GM12878 (cell line): Measurements from ENCODE around the gene CSTPP1. TPM values are rescaled to one million over a fixed set of nuclear protein-coding genes. Genes with fewer than 3 reads are reported as not detected.

Experiments used
- ELK1 ChIP-seq: IDR thresholded peaks from 2 replicates; pipeline ENCODE4 v1.6.1; 2012; ENCODE audit warnings: low read depth, low read length, improper control_type of control experiment
- ESRRA ChIP-seq: IDR thresholded peaks from 2 replicates; pipeline ENCODE4 v1.6.1; 2012; ENCODE audit warnings: mild to moderate bottlenecking, low read length, improper control_type of control experiment
- HDAC6 ChIP-seq: fragments of 200-600 bp; sonication (generic); IDR thresholded peaks from one replicate; pipeline ENCODE4 v1.8.0; 2017; ENCODE audit warnings: antibody characterized with exemption; ENCODE audit not compliant: unreplicated experiment
- HSF1 ChIP-seq: fragments of 150-350 bp; IDR thresholded peaks from 2 replicates; pipeline ENCODE4 v1.6.1; 2014; ENCODE audit warnings: mild to moderate bottlenecking, low read depth, low read length
- MLLT1 ChIP-seq: fragments of 450-650 bp; IDR thresholded peaks from 2 replicates; pipeline ENCODE4 v1.6.1; 2016; ENCODE audit warnings: mild to moderate bottlenecking
- MTA3 ChIP-seq: IDR thresholded peaks from 2 replicates; pipeline ENCODE4 v1.6.1; 2012; ENCODE audit warnings: low read length, inconsistent platforms, borderline replicate concordance
- MYC ChIP-seq: IDR thresholded peaks from 2 replicates; pipeline ENCODE4 v1.6.1; 2011; ENCODE audit warnings: mild to moderate bottlenecking, low read length, moderate library complexity, inconsistent platforms; ENCODE audit not compliant: insufficient read depth, insufficient replicate concordance, insufficient read length, severe bottlenecking
- NBN ChIP-seq: fragments of 450-650 bp; IDR thresholded peaks from 2 replicates; pipeline ENCODE4 v1.6.1; 2016
- NR2F1 ChIP-seq: fragments of 450-650 bp; conservative IDR thresholded peaks from 2 replicates; pipeline ENCODE4 v1.6.1; 2017; ENCODE audit warnings: mild to moderate bottlenecking
- PKNOX1 ChIP-seq: fragments of 450-650 bp; IDR thresholded peaks from 2 replicates; pipeline ENCODE4 v1.6.1; 2016; ENCODE audit warnings: mild to moderate bottlenecking
- RB1 ChIP-seq: fragments of 450-650 bp; formaldehyde crosslinking; IDR thresholded peaks from 2 replicates; pipeline ENCODE4 v1.6.1; 2017; ENCODE audit warnings: mild to moderate bottlenecking, borderline replicate concordance
- RELA ChIP-seq: fragments of 450-650 bp; IDR thresholded peaks from 2 replicates; pipeline ENCODE4 v1.8.0; 2014; ENCODE audit warnings: borderline replicate concordance; ENCODE audit not compliant: partially characterized antibody
- RUNX3 ChIP-seq: IDR thresholded peaks from 2 replicates; pipeline ENCODE4 v1.6.1; 2012; ENCODE audit warnings: low read length, inconsistent platforms
- SREBF2 ChIP-seq: IDR thresholded peaks from 2 replicates; pipeline ENCODE4 v1.6.1; 2012; ENCODE audit warnings: mild to moderate bottlenecking, low read length
- ZNF217 ChIP-seq: fragments of 450-650 bp; IDR thresholded peaks from 2 replicates; pipeline ENCODE4 v1.6.1; 2017; ENCODE audit warnings: antibody characterized with exemption, mild to moderate bottlenecking
- ZNF384 ChIP-seq: IDR thresholded peaks from 2 replicates; pipeline ENCODE4 v1.6.1; 2012; ENCODE audit warnings: low read depth, mild to moderate bottlenecking, low read length, improper control_type of control experiment, borderline replicate concordance
- polyA plus RNA-seq, 11 experiments: library from polyadenylated mRNA; depleted of rRNA in 4 of 11; unstranded in 6 of 11; stranded (reverse) in 5 of 11; fragments of >200 nt; fragmentation: Nextera tagmentation in 4 of 11; fragmentation: Illumina TruSeq in 1 of 11; extraction: Ambion mirVana in 4 of 11; extraction: Trizol in 1 of 11; gene quantifications; 1 replicate in 1 of 11; 2 replicates in 10 of 11; pipeline versions ENCODE4 v1.2.1 to v1.2.3, GENCODE V29; 2011 to 2016; ENCODE audit warnings: inconsistent platforms in 2 of 11, missing spikeins in 2 of 11, low read depth in 1 of 11
- total RNA-seq, 4 experiments: library from RNA; depleted of rRNA in 3 of 4; stranded (reverse); fragments of >200 nt in 3 of 4; fragmentation: Illumina TruSeq in 1 of 4; extraction: Trizol in 1 of 4; gene quantifications; 2 replicates each; pipeline versions ENCODE4 v1.2.1 to v1.2.3, GENCODE V29; 2013 to 2021
- TF ChIP-seq, protein P1 (sequence below): fragments of 450-650 bp; IDR thresholded peaks from 2 replicates; pipeline ENCODE4 v1.6.1; 2017; ENCODE audit warnings: antibody characterized with exemption, mild to moderate bottlenecking, moderate library complexity
- TF ChIP-seq, protein P2 (sequence below): fragments of 450-650 bp; IDR thresholded peaks from 2 replicates; pipeline ENCODE4 v1.6.1; 2017; ENCODE audit warnings: mild to moderate bottlenecking, moderate library complexity

CSTPP1 gene
- total and polyA plus RNA-seq, 10 of the 15 experiments (the other 5 are each of a cell fraction or from before 2014, with no cell fraction given): 7.1 to 23.4 (median 17.5) TPM

DNA sequence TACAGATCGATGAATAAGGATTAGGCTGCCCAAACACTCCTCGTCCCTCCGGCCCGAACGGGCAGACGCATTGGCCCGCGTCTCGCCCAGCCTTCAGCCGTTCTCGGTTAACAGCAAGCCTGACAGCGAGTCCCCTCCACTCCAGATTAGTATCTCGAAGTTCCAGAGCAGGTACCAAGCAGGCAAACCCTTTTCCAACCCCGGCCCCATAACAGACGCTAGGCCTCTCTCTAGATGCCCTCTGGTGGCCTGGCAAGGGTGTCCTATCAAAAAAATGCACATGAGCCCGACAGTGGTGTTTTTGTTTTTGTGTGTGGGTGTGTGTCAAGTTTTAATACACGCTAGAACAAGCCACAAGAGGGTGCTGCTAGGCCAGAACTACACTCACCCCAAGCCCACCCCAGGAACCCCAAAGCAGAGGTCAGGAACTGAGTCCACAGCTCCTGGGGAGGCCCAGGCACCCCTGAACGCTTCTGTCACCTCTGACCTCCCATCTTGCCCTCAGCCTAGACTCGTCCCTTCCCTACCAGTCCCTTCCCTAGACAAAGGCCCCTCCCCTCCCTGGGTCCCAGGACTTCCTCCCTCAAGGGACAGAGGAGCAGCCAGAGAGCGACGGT lies 240.8 kb downstream of the CSTPP1 start (continued):
- TF ChIP-seq, protein P1, sequence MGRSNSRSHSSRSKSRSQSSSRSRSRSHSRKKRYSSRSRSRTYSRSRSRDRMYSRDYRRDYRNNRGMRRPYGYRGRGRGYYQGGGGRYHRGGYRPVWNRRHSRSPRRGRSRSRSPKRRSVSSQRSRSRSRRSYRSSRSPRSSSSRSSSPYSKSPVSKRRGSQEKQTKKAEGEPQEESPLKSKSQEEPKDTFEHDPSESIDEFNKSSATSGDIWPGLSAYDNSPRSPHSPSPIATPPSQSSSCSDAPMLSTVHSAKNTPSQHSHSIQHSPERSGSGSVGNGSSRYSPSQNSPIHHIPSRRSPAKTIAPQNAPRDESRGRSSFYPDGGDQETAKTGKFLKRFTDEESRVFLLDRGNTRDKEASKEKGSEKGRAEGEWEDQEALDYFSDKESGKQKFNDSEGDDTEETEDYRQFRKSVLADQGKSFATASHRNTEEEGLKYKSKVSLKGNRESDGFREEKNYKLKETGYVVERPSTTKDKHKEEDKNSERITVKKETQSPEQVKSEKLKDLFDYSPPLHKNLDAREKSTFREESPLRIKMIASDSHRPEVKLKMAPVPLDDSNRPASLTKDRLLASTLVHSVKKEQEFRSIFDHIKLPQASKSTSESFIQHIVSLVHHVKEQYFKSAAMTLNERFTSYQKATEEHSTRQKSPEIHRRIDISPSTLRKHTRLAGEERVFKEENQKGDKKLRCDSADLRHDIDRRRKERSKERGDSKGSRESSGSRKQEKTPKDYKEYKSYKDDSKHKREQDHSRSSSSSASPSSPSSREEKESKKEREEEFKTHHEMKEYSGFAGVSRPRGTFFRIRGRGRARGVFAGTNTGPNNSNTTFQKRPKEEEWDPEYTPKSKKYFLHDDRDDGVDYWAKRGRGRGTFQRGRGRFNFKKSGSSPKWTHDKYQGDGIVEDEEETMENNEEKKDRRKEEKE: no peak
- TF ChIP-seq MYC: no peak
- no peak; the same call in 1 of the 2 replicates for TF ChIP-seq RB1
- peak; percentile 79 for TF ChIP-seq NR2F1
- peak; percentile 81 for TF ChIP-seq ZNF384
- no peak for TF ChIP-seq HDAC6
- TF ChIP-seq NBN: peak; percentile 80
- no peak for TF ChIP-seq RUNX3
- TF ChIP-seq SREBF2: no peak
- no peak for TF ChIP-seq HSF1
- no peak for TF ChIP-seq RELA
- TF ChIP-seq MTA3: no peak
- no peak; the same call in 1 of the 2 replicates for TF ChIP-seq MLLT1
- TF ChIP-seq, protein P2, sequence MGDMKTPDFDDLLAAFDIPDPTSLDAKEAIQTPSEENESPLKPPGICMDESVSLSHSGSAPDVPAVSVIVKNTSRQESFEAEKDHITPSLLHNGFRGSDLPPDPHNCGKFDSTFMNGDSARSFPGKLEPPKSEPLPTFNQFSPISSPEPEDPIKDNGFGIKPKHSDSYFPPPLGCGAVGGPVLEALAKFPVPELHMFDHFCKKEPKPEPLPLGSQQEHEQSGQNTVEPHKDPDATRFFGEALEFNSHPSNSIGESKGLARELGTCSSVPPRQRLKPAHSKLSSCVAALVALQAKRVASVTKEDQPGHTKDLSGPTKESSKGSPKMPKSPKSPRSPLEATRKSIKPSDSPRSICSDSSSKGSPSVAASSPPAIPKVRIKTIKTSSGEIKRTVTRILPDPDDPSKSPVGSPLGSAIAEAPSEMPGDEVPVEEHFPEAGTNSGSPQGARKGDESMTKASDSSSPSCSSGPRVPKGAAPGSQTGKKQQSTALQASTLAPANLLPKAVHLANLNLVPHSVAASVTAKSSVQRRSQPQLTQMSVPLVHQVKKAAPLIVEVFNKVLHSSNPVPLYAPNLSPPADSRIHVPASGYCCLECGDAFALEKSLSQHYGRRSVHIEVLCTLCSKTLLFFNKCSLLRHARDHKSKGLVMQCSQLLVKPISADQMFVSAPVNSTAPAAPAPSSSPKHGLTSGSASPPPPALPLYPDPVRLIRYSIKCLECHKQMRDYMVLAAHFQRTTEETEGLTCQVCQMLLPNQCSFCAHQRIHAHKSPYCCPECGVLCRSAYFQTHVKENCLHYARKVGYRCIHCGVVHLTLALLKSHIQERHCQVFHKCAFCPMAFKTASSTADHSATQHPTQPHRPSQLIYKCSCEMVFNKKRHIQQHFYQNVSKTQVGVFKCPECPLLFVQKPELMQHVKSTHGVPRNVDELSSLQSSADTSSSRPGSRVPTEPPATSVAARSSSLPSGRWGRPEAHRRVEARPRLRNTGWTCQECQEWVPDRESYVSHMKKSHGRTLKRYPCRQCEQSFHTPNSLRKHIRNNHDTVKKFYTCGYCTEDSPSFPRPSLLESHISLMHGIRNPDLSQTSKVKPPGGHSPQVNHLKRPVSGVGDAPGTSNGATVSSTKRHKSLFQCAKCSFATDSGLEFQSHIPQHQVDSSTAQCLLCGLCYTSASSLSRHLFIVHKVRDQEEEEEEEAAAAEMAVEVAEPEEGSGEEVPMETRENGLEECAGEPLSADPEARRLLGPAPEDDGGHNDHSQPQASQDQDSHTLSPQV: 0 out of 2 replicates have a peak, but pooled peaks have one; percentile 50
- TF ChIP-seq ZNF217: no peak
- TF ChIP-seq ELK1: no peak
- no peak for TF ChIP-seq ESRRA
- peak; percentile 8; the same call in 1 of the 2 replicates for TF ChIP-seq PKNOX1
